Activated naive CD4-positive, alpha-beta T cell (primary cell): ENCODE data around the gene ABLIM2.

Experiments
- DNase-seq, 4 experiments: peaks; one replicate each; lab custom pipeline; 2025; lab: John Stamatoyannopoulos, UW

Gene ABLIM2

DNA sequence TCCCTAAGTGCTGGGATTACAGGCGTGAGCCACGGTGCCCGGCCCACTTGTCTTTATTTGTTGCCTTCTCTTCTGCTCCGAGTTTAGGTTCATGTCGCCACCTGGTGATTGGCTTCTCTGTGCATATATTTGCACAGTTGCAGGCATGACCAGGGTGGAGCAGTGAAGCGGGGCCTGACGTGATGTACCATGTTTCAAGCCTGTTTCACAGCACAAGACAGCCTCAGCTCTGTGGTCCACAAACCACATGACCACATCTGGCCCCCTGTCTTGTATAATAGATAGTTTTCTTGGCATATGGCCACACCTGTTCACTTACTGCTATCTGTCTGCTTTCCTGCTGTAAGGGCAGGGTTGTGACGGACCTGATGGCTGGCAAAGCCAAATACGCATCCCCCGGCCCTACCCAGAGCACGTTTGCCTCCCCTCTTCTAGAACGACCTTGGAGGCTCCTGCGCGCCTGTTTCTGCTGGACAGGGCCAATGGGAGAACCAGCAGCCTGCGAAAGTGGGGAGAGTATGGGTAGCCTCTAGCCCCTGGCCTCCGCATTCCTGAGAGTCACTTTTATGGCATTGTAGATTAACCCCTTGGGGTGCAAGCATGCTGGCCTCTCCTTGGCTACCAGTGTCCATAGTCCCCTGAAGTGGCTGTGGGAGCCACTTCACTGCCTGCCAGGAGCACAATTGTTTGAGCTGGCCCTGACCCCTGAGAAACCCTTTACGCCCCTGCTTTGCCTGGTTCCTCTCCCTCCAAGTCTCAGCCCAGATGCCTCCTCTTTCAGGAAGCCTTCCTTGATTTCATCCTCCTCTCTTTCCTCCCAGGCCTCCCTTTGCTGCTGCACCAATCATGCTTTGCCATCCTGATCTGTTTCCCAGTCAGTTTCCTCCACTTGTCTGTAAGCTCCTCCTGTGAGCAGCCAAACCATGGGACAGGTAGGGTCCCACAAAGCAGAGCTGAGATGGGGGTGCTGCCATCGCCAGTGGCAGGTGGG lies 34.4 kb upstream of the ABLIM2 start:
- peak in 1 of 4 experiments; percentile 15 for DNase-seq

GRCh38 chr4:8191136-8191747 lies 32.6 kb upstream of the ABLIM2 start:
- DNase-seq, result no peak

GRCh38 chr4:8189551-8190466 lies 31.2 kb upstream of the ABLIM2 start:
- no peak for DNase-seq

- no peak for DNase-seq
These were observed 30.3 kb upstream of the ABLIM2 start for GRCh38 chr4:8188743-8189550.

- DNase-seq, result no peak
These were observed 29.5 kb upstream of the ABLIM2 start for GRCh38 chr4:8188085-8188484.

DNA sequence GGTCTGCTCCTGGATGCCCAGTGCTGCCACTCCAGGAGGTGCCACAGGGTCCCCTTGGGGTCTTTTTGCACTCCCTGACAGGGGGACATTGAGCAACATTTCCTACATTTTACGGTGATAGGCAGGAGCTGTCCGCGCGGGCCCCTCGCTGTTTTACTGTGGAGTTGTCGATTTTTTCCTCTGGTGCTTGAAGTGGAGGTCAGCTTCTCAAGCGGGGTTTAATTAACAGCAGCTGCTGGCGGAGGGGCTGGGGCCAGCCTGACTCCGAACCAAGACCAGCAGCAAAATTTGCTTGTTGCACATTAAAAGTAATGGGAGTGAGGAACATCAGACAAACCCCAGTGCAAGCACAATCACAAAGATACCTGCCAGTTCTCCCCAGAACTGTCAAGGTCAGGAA lies 27.3 kb upstream of the ABLIM2 start:
- DNase-seq, result no peak

DNA sequence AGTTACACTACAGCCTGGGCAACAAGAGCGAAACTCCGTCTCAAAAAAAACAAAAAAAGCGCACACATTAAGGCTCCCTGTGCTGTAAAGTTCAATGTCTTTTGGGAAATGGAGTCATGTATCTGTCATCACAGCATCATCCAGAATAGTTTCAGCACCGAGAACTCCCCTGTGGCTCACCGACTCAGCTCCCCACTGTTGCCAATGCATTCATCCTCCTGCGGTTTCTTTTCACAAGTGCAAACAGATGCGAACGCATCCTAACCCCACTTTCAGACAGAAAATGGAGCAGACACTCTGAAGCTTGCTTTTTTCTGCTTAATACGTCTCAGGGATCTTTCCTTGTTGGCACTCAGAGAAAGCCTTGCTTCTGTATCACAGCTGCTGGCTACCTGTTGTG lies 26.7 kb upstream of the ABLIM2 start:
- no peak for DNase-seq

DNA sequence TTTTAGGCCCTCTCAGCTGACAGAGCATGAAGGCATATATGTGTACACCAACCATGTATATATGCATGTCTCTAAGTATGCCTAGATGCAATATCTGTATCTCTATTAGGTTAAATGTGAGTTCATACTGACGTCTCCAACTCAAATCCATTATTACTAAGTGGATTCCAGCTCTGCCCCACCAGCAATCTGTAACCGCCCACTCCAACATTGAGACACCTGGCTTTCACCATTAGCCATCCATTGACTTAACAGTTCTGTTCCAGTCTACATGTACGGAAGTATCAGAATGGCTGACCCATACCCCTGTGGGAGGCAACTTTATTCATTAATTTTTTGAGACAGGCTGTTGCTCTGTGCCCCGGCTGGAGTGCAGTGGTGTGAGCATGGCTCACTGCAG lies 25.4 kb upstream of the ABLIM2 start:
- DNase-seq, result no peak

DNA sequence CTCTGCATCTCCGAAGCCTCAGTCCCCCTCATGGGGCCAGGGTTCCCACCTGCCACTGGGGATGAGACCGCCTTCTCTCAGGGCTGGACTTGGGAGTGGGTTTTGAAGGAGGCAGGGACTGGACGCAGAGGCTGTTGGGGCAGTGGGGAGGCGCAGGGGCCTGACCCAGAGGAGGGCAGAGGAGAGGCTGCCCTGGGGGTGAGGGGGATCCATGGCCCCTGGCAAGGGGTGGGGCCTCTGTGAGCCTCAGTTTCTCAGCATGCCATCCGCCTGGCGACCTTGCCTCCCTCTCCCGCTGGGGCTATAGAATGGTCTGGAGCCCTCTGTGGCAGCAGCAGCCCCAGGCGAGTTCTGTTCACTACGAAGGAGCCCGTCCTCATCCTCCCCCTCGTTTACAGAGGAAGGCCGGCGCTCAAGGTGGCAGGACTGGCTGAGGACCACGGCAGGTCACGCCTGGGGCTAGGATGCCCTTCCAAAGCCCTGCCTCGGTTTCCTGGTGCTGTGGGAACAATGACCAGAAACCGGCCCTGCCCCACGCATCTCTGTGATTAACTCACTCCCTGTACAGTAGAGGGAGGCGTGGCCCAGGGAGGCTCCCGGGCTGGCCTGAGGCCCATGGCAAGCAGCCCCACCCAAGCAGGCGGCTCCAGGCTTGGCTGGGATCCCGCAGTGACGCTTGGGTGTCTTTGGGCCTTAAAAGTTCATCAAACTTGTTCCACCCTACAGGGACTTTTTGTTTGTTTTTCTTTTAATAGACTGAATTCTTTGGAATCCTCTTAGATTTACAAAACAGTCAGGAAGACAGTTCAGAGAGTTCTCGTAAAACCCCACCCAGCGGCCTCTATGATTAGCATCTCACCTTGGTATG lies 24.5 kb upstream of the ABLIM2 start:
- DNase-seq, result no peak

- DNase-seq, result no peak
These were observed 23.7 kb upstream of the ABLIM2 start for GRCh38 chr4:8182294-8182693.

- no peak for DNase-seq
These were observed 23.2 kb upstream of the ABLIM2 start for GRCh38 chr4:8181844-8182243.

DNA sequence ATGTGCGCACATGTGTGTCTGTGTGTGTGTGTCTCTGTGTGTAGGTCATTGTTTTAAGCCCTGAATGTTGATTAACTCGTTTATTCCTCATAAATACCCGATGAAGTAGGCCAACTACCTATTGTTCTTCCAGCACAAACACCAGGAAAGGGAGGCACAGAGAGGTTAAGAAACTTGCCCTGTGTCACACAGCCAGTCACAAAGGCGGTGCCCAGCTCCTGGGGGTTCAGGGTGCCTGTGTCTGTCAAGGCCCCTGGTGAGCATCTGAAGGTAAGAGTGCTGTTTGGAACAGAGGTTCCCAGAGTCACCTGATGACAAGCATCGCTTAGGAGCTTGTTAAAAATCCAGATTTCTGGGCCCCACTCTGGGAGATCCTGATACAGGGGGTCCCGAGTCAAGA lies 22.5 kb upstream of the ABLIM2 start:
- DNase-seq, result no peak

DNA sequence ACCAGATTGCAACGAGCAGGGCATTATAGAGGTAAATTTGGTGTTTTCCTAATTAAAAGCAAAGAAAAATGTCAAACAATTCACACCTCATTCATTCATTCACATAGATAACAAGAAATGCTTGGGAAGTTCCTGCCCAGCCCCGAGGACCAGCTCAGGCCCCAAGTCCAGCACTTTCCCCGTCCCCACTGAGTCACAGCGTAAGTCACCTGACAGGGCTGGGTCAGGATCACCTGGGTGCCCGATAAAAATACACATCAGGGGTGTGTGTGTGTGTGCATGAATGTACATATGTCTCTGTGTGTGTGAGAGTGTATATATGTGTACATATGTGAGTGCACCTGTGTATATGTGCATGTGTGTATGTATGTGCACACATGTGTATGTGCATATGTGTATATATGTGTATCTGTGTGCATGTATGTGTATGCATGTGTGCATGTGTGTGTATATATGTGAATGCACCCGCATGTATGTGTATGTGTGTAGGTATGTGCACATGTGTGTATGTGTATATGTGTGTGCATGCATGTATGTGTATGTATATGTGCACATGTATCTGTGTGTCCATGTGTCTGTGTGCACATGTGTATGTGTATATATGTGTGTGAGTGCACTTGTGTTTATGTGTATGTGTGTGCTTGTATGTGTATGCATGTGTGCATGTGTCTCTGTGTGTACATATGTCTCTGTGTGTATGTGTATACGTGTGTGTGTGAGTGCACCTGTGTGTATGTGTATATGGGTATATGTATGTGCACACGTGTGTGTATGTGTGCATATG lies 21.9 kb upstream of the ABLIM2 start:
- DNase-seq, result no peak

- no peak for DNase-seq
These were observed 21.2 kb upstream of the ABLIM2 start for GRCh38 chr4:8179771-8180170.

- DNase-seq, result no peak
These were observed 20.5 kb upstream of the ABLIM2 start for GRCh38 chr4:8179074-8179473.

DNA sequence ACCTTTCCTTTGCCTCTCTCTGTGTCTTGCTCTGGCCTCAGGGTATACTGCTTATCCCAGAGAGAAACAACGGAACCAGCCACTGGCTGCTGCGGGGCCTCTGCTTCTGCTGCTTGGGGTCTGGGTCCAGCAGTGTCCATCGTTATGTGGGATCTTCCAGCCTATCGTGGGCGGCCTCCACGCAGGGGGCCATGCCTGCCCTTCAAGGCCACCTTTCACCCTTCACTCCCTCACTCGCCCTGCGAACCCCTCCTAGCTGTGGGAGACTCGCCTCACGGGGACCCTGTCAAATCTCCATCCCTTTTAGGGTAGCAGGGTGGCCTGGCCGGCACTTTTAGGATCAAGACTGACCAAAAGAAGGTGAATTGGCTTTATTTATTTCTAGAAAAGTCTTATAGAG lies 19.3 kb upstream of the ABLIM2 start:
- no peak for DNase-seq

- DNase-seq, result no peak
These were observed 18.9 kb upstream of the ABLIM2 start for GRCh38 chr4:8177552-8177951.

GRCh38 chr4:8176547-8177399 lies 18.2 kb upstream of the ABLIM2 start:
- peak in 2 of 4 experiments; percentile 5 to 27 for DNase-seq

DNA sequence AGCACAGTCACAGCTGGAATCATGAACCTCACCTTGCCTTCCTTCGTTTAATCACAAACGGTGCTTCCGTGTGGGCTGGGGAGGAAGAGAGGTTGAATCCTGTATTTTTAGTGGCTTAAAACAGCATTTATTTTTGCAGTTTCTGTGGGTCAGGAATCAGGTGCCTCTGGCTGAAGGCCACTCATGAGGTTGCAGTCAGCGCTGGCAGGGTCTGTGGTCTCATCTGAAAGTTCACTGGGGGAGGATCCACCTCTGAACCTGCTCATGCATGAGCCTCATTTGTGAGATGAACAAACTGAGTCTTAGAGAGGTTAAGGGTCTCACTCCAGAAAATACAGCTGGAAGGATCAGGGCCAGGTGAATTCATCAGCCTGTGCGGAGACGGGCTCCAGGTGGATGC lies 17.1 kb upstream of the ABLIM2 start:
- no peak for DNase-seq
